H1 (cell line): Measurements from ENCODE around the gene PHACTR1.

Experiments used
- BCL11A ChIP-seq, 2 experiments: IDR thresholded peaks; one replicate each; pipeline ENCODE4 v1.6.1; 2011; ENCODE audit warnings: low read depth in 2 of 2, low read length in 2 of 2, mild to moderate bottlenecking in 2 of 2
- BRCA1 ChIP-seq: IDR thresholded peaks from 2 replicates; pipeline ENCODE4 v1.6.1; 2012; ENCODE audit warnings: low read depth, low read length, improper control_type of control experiment
- CTCF ChIP-seq, 3 experiments: IDR thresholded peaks; 1 replicate in 2 of 3; 2 replicates in 1 of 3; pipeline versions ENCODE4 v1.5.1 to v1.6.1; 2011; ENCODE audit warnings: low read length in 3 of 3, mild to moderate bottlenecking in 3 of 3, inconsistent platforms in 2 of 3, low read depth in 1 of 3, moderate library complexity in 1 of 3; ENCODE audit not compliant: insufficient read depth in 1 of 3; ENCODE audit errors: control extremely low read depth in 1 of 3
- EGR1 ChIP-seq: IDR thresholded peaks from 2 replicates; pipeline ENCODE4 v1.6.1; 2011; ENCODE audit warnings: low read depth, low read length, borderline replicate concordance
- JUND ChIP-seq: IDR thresholded peaks from 2 replicates; pipeline ENCODE4 v1.6.1; 2011; ENCODE audit warnings: mild to moderate bottlenecking, improper control_type of control experiment, low read length
- KDM1A ChIP-seq: fragments of 200-600, 300-600 bp; sonication (generic); IDR thresholded peaks from 2 replicates; pipeline ENCODE4 v1.7.1; 2016; ENCODE audit warnings: mild to moderate bottlenecking, low read length, borderline replicate concordance
- POLR2A ChIP-seq, 2 experiments: IDR thresholded peaks; 1 replicate in 1 of 2; 2 replicates in 1 of 2; pipeline ENCODE4 v1.6.1; 2011; ENCODE audit warnings: low read depth in 2 of 2, low read length in 2 of 2, mild to moderate bottlenecking in 2 of 2; ENCODE audit errors: control extremely low read depth in 1 of 2
- POLR2AphosphoS5 ChIP-seq: IDR thresholded peaks from 2 replicates; pipeline ENCODE4 v1.6.1; 2011; ENCODE audit warnings: low read depth, low read length
- SIN3A ChIP-seq, 2 experiments: IDR thresholded peaks in 1 of 2; conservative IDR thresholded peaks in 1 of 2; 2 replicates each; pipeline ENCODE4 v1.6.1; 2011 to 2012; ENCODE audit warnings: low read length in 2 of 2, improper control_type of control experiment in 1 of 2, low read depth in 1 of 2, mild to moderate bottlenecking in 1 of 2
- TAF7 ChIP-seq: optimal IDR thresholded peaks from 2 replicates; pipeline ENCODE3; 2011; ENCODE audit warnings: low read depth, mild to moderate bottlenecking, inconsistent platforms, low read length, moderate library complexity, borderline replicate concordance
- USF2 ChIP-seq: IDR thresholded peaks from 2 replicates; pipeline ENCODE4 v1.6.1; 2011; ENCODE audit warnings: low read length, improper control_type of control experiment
- ZNF274 ChIP-seq: IDR thresholded peaks from 2 replicates; pipeline ENCODE4 v1.7.0; 2012; ENCODE audit warnings: low read length, borderline replicate concordance; ENCODE audit errors: extremely low read depth

- no peak for TF ChIP-seq CTCF (IDR thresholded peaks at IDR 0.05; ENCODE audit: control extremely low read depth in 1 of 3, insufficient read depth in 1 of 3, low read depth in 1 of 3, low read length in 3 of 3)
- no peak for TF ChIP-seq SIN3A (conservative IDR thresholded peaks at IDR 0.05 in 1 of 2, IDR thresholded peaks at IDR 0.05 in 1 of 2; ENCODE audit: low read depth in 1 of 2, low read length in 2 of 2)
- TF ChIP-seq USF2, result no peak
- TF ChIP-seq POLR2A (IDR thresholded peaks at IDR 0.05; ENCODE audit: control extremely low read depth in 1 of 2, low read depth in 2 of 2, low read length in 2 of 2), result no peak
- no peak for TF ChIP-seq TAF7
- TF ChIP-seq BCL11A (IDR thresholded peaks at IDR 0.05; ENCODE audit: low read depth in 2 of 2, low read length in 2 of 2), result no peak
- no peak for TF ChIP-seq POLR2AphosphoS5
- no peak for TF ChIP-seq KDM1A
- TF ChIP-seq ZNF274, result no peak
- TF ChIP-seq JUND, result no peak
- TF ChIP-seq EGR1, result no peak
- no peak for TF ChIP-seq BRCA1
These were observed 245.2 kb downstream of the PHACTR1 start for GRCh38 chr6:12961761-12962160.
